K562 (cell line): ENCODE measurements around the gene PRKCQ. TPM values are rescaled to one million over a fixed set of nuclear protein-coding genes. Genes with fewer than 3 reads are reported as not detected.
A peak's percentile ranks its signal among the peaks of the same experiment; 100 is the strongest.

Source experiments
- ATAC-seq: fragments of 200-7000 bp; cut with Tn5 transposase; 3 replicates; pipeline ENCODE4 v1.9.1; 2020; ENCODE audit warnings: moderate library complexity
- BruUV-seq: library from RNA; stranded (reverse); fragments of 400-500 nt; replicated peaks from 2 replicates; lab custom pipeline; 2021; lab: Mats Ljungman, UMichigan
- CTCF ChIA-PET: fragments of 300-600 bp; formaldehyde crosslinking; extraction: SDS; loops from one replicate; lab custom pipeline; 2021; ENCODE audit warnings: low intra/inter-chr PET ratio; lab: Yijun Ruan, JAX
- POLR2A ChIA-PET: fragments of 300-600, 350-650 bp; sonication (Branson Sonifier 250); formaldehyde crosslinking; extraction: SDS; loops from one replicate; lab custom pipeline; 2021; ENCODE audit warnings: antibody characterized with exemption, inconsistent platforms; lab: Yijun Ruan, JAX
- DNase-seq, 4 experiments: peaks; one replicate each; pipeline versions ENCODE4 v3.0.0 to v3.0.0-alpha.2; 2011 to 2018; ENCODE audit warnings: low spot score in 3 of 4, mixed read lengths in 3 of 4; ENCODE audit errors: extremely low read depth in 1 of 4
- FAIRE-seq: peaks from 2 replicates; lab custom pipeline; 2011; peaks lifted over from hg19 to GRCh38; lab: Jason Lieb, UNC
- H2AFZ ChIP-seq: 2 replicates; pipeline ENCODE4 v1.6.0; 2011; ENCODE audit warnings: low read depth, low read length, control low read depth, inconsistent platforms
- H3K27ac ChIP-seq: fragments of 200-600 bp; 3 replicates; pipeline ENCODE4 v1.8.0; 2011; ENCODE audit warnings: low read depth, mild to moderate bottlenecking, control low read depth, inconsistent platforms, low read length, moderate library complexity, mixed read lengths; ENCODE audit errors: extremely low read depth
- H3K27me3 ChIP-seq, 2 experiments: fragments of 300-600 bp in 1 of 2; 2 replicates in 1 of 2; 3 replicates in 1 of 2; pipeline versions ENCODE4 v1.6.0 to v1.8.0; 2011; ENCODE audit warnings: inconsistent platforms in 2 of 2, low read length in 2 of 2, mild to moderate bottlenecking in 1 of 2, mixed read lengths in 1 of 2, moderate library complexity in 1 of 2; ENCODE audit not compliant: control insufficient read depth in 2 of 2, insufficient read depth in 2 of 2
- H3K36me3 ChIP-seq: fragments of 300-600 bp; 3 replicates; pipeline ENCODE4 v1.8.0; 2011; ENCODE audit warnings: mild to moderate bottlenecking, low read length, inconsistent platforms; ENCODE audit not compliant: control insufficient read depth, insufficient read depth
- H3K4me1 ChIP-seq, 2 experiments: fragments of 200-600 bp in 1 of 2; replicated peaks in 1 of 2; 2 replicates in 1 of 2; 3 replicates in 1 of 2; pipeline versions ENCODE4 v1.5.1 to v1.8.0; 2011; ENCODE audit warnings: inconsistent platforms in 2 of 2, low read length in 2 of 2, mild to moderate bottlenecking in 1 of 2, mixed read lengths in 1 of 2, moderate library complexity in 1 of 2; ENCODE audit not compliant: control insufficient read depth in 2 of 2, insufficient read depth in 2 of 2
- H3K4me2 ChIP-seq: 2 replicates; pipeline ENCODE4 v1.6.1; 2011; ENCODE audit warnings: low read length, control low read depth, inconsistent platforms, mixed read lengths; ENCODE audit not compliant: insufficient read depth
- H3K4me3 ChIP-seq: fragments of 200-600 bp; sonication (generic), shearing (Covaris generic); 2 replicates; pipeline ENCODE4 v1.5.1; 2016; ENCODE audit warnings: control low read depth, inconsistent platforms
- H3K79me2 ChIP-seq: fragments of 200-600 bp; 3 replicates; pipeline ENCODE4 v1.8.0; 2011; ENCODE audit warnings: low read length, inconsistent platforms; ENCODE audit not compliant: control insufficient read depth, insufficient read depth
- H3K9ac ChIP-seq, 2 experiments: 2 replicates each; pipeline versions ENCODE4 v1.6.0 to v1.6.1; 2011; ENCODE audit warnings: low read depth in 2 of 2, low read length in 2 of 2, control low read depth in 1 of 2, inconsistent platforms in 1 of 2, mild to moderate bottlenecking in 1 of 2, mixed read lengths in 1 of 2; ENCODE audit not compliant: insufficient read depth in 1 of 2
- H3K9me1 ChIP-seq: one replicate; pipeline ENCODE4 v1.6.0; 2011; ENCODE audit warnings: inconsistent platforms, mild to moderate bottlenecking, low read length, moderate library complexity; ENCODE audit not compliant: control insufficient read depth, insufficient read depth
- H3K9me3 ChIP-seq: replicated peaks from 2 replicates; pipeline ENCODE4 v1.5.1; 2011; ENCODE audit warnings: low read depth, low read length, inconsistent platforms; ENCODE audit not compliant: control insufficient read depth, insufficient read depth
- H4K20me1 ChIP-seq: replicated peaks from 2 replicates; pipeline ENCODE4 v1.6.1; 2011; ENCODE audit warnings: low read length, inconsistent platforms, mixed read lengths; ENCODE audit not compliant: control insufficient read depth, insufficient read depth
- ARID1B ChIP-seq: fragments of 450-650 bp; IDR thresholded peaks from 2 replicates; pipeline ENCODE4 v1.6.1; 2016; ENCODE audit warnings: antibody characterized with exemption, mild to moderate bottlenecking, inconsistent platforms
- E2F8 ChIP-seq: fragments of 450-650 bp; IDR thresholded peaks from 2 replicates; pipeline ENCODE4 v1.7.1; 2018; ENCODE audit warnings: mild to moderate bottlenecking, low read depth; ENCODE audit not compliant: partially characterized antibody
- FOXP4 ChIP-seq: sonication (generic); formaldehyde crosslinking; IDR thresholded peaks from 2 replicates; pipeline ENCODE4 v1.8.0; 2022; ENCODE audit warnings: mild to moderate bottlenecking, missing genetic modification reagents, borderline replicate concordance
- HDAC2 ChIP-seq: fragments of 450-650 bp; IDR thresholded peaks from 2 replicates; pipeline ENCODE4 v1.6.1; 2016; ENCODE audit warnings: mild to moderate bottlenecking
- HSF4 ChIP-seq: fragments of 250-450 bp; sonication (Bioruptor Pico); IDR thresholded peaks from 2 replicates; pipeline ENCODE4 v2.1.2; 2022; ENCODE audit warnings: mild to moderate bottlenecking, moderate library complexity, borderline replicate concordance
- JUND ChIP-seq, 2 experiments: IDR thresholded peaks; 2 replicates in 1 of 2; 3 replicates in 1 of 2; pipeline ENCODE4 v1.6.1; 2011; ENCODE audit warnings: borderline replicate concordance in 2 of 2, low read depth in 2 of 2, low read length in 2 of 2, improper control_type of control experiment in 1 of 2, missing biosample characterization in 1 of 2, missing genetic modification characterization in 1 of 2, missing genetic modification reagents in 1 of 2
- MLX ChIP-seq, 2 experiments: fragments of 450-650 bp in 1 of 2; sonication (generic) in 1 of 2; formaldehyde crosslinking; conservative IDR thresholded peaks; 2 replicates each; pipeline versions ENCODE4 v1.4.0 to v1.8.1; 2020 to 2022; ENCODE audit warnings: mild to moderate bottlenecking in 1 of 2, missing genetic modification reagents in 1 of 2
- PRDM10 ChIP-seq: fragments of 450-650 bp; IDR thresholded peaks from 2 replicates; pipeline ENCODE4 v1.6.1; 2018; ENCODE audit not compliant: partially characterized antibody
- RBFOX2 ChIP-seq: fragments of 200-400 bp; formaldehyde crosslinking; IDR thresholded peaks from 2 replicates; pipeline ENCODE4 v1.6.1; 2017; ENCODE audit warnings: low read depth, mild to moderate bottlenecking, low read length, moderate library complexity
- SETDB1 ChIP-seq: IDR thresholded peaks from one replicate; pipeline ENCODE4 v1.6.1; 2012; ENCODE audit warnings: low read length, control low read depth, inconsistent platforms
- WGBS: fragments of 100-300 bp; shearing (Covaris generic); methylation state at CpG from one replicate; pipeline ENCODE4 v1.1.6; 2016; ENCODE audit warnings: low coverage, mixed read lengths; ENCODE audit not compliant: insufficient coverage; ENCODE audit errors: missing lambda C conversion rate; 5-methylcytosine and 5-hydroxymethylcytosine counted together
- in situ Hi-C: fragments of 300-500 bp; cut with MboI; formaldehyde crosslinking; loops from 4 replicates; pipeline ENCODE4 v1.15.0; 2018; ENCODE audit warnings: inconsistent platforms, mixed read lengths
- intact Hi-C: fragments of 100-400 bp; cut with micrococcal nuclease; formaldehyde crosslinking; loops from 2 replicates; pipeline ENCODE4 v1.14.2; 2022
- polyA plus RNA-seq, 8 experiments: library from polyadenylated mRNA; depleted of rRNA in 4 of 8; stranded (reverse) in 5 of 8; unstranded in 3 of 8; fragments of >200 nt; fragmentation: Nextera tagmentation in 2 of 8; fragmentation: Illumina TruSeq in 1 of 8; extraction: Ambion mirVana in 2 of 8; extraction: Trizol in 1 of 8; gene quantifications; 2 replicates each; pipeline versions ENCODE4 v1.2.1 to v1.2.3, GENCODE V29; 2011 to 2014; ENCODE audit warnings: inconsistent platforms in 1 of 8, missing spikeins in 1 of 8
- total RNA-seq, 7 experiments: library from RNA; depleted of rRNA in 6 of 7; stranded (reverse); fragments of >200 nt in 6 of 7; fragmentation: Illumina TruSeq in 2 of 7; extraction: Trizol in 2 of 7; gene quantifications; 2 replicates each; pipeline versions ENCODE4 v1.2.1 to v1.2.3, GENCODE V29; 2011 to 2021; ENCODE audit warnings: low replicate concordance in 1 of 7

PRKCQ gene
- total and polyA plus RNA-seq, 9 of the 15 experiments (the other 6 are each of a cell fraction or from before 2014, with no cell fraction given), result 4.4 to 23.3 (median 14.6) TPM

- intact Hi-C loops (loop anchor here (2.0 to 5.0 kb wide), 4 partner anchors 65 to 135 kb away; no protein-coding TSS in a partner anchor), in situ Hi-C loops (no loop called here)
- H3K9me3 ChIP-seq, result no peaks in the 10 kb centered on the region
- CTCF ChIA-PET, result no interaction called here
- H3K9ac ChIP-seq, result peak overlapping the region; percentile 79 to 94; a peak in 3 of 4 replicates
- peak; percentile 67 for ATAC-seq
- no TSS peak for BruUV-seq
- peaks cover 18 to 26% of the 10 kb centered on the region in 2 experiments for H3K4me1 ChIP-seq
- peaks cover 67% of the 10 kb centered on the region for H3K79me2 ChIP-seq
- peak overlapping the region; percentile 94 for H3K4me2 ChIP-seq
- DNase-seq, result peak; percentile 30 to 77 (median 39)
- POLR2A ChIA-PET, result interaction anchor here (0.6 to 1.9 kb wide), 5 partner anchors 10 to 991 kb away, joined by 3 to 5 read pairs (median 4); no protein-coding TSS in a partner anchor
- H3K27ac ChIP-seq, result peak overlapping the region; percentile 86
- H4K20me1 ChIP-seq, result no peaks in the 10 kb centered on the region; the same call in 1 of the 2 replicates
- peak overlapping the region; percentile 84 for H3K4me3 ChIP-seq
- no peaks in the 10 kb centered on the region for H3K9me1 ChIP-seq
- peak overlapping the region; percentile 57 for H2AFZ ChIP-seq
- H3K27me3 ChIP-seq, result no peaks in the 10 kb centered on the region
- H3K36me3 ChIP-seq, result peaks cover 47% of the 10 kb centered on the region
- WGBS, result 6% methylated on average over 7 of the region's 7 CpGs
- peak; percentile 78 for FAIRE-seq
- no peak for TF ChIP-seq SETDB1
- TF ChIP-seq ARID1B, result peak; percentile 44; the same call in 1 of the 2 replicates
- TF ChIP-seq MLX (CRISPR knock-in tag; conservative IDR thresholded peaks at IDR 0.05), result no peak
- no peak for TF ChIP-seq RBFOX2
- no peak for TF ChIP-seq HSF4 (CRISPR knock-in tag)
- TF ChIP-seq PRDM10, result peak; percentile 41
- TF ChIP-seq E2F8, result no peak
- TF ChIP-seq FOXP4 (CRISPR knock-in tag), result no peak
- no peak for TF ChIP-seq HDAC2
- peak; percentile 82 for TF ChIP-seq JUND (IDR thresholded peaks at IDR 0.05; ENCODE audit: borderline replicate concordance, low read depth, low read length)
- peak; percentile 80; the same call in 2 of the 3 replicates for TF ChIP-seq JUND (tag; IDR thresholded peaks at IDR 0.05; ENCODE audit: borderline replicate concordance, low read depth, low read length)
These were observed 1.7 kb upstream of the PRKCQ start for GRCh38 chr10:6581778-6582228.
